DND-41 (cell line): ENCODE measurements around the gene UPF1.

Source experiments
- ATAC-seq: fragments of 200-7000 bp; cut with Tn5 transposase; 3 replicates; pipeline ENCODE4 v1.9.1; 2021; ENCODE audit warnings: low read depth; ENCODE audit not compliant: insufficient read depth
- DNase-seq: peaks from one replicate; pipeline ENCODE4 v3.0.0-alpha.2; 2020
- H2AFZ ChIP-seq: 2 replicates; pipeline ENCODE4 v1.6.0; 2012; ENCODE audit warnings: low read depth, low read length
- H3K27ac ChIP-seq: 2 replicates; pipeline ENCODE4 v1.5.1; 2012; ENCODE audit warnings: low read length, inconsistent platforms
- H3K27me3 ChIP-seq: fragments of 200-600 bp; sonication (generic); 2 replicates; pipeline ENCODE4 v1.6.0; 2012; ENCODE audit warnings: low read length, mild to moderate bottlenecking, inconsistent platforms; ENCODE audit not compliant: insufficient read depth, poor library complexity
- H3K36me3 ChIP-seq: 2 replicates; pipeline ENCODE4 v1.5.1; 2012; ENCODE audit warnings: low read length, inconsistent platforms; ENCODE audit not compliant: insufficient read depth
- H3K4me1 ChIP-seq: 2 replicates; pipeline ENCODE4 v1.5.1; 2012; ENCODE audit warnings: mild to moderate bottlenecking, low read length; ENCODE audit not compliant: insufficient read depth
- H3K4me2 ChIP-seq: 2 replicates; pipeline ENCODE4 v1.6.0; 2012; ENCODE audit warnings: mild to moderate bottlenecking, moderate library complexity, low read length, inconsistent platforms; ENCODE audit not compliant: insufficient read depth
- H3K4me3 ChIP-seq, 2 experiments: fragments of 200-600 bp in 1 of 2; shearing (Covaris generic) in 1 of 2; 2 replicates each; pipeline ENCODE4 v1.5.1; 2012 to 2016; ENCODE audit warnings: inconsistent platforms in 2 of 2, low read length in 2 of 2, mild to moderate bottlenecking in 2 of 2, low read depth in 1 of 2, moderate library complexity in 1 of 2
- H3K79me2 ChIP-seq: 2 replicates; pipeline ENCODE4 v1.6.0; 2012; ENCODE audit warnings: low read length, inconsistent platforms; ENCODE audit not compliant: insufficient read depth
- H3K9ac ChIP-seq: 2 replicates; pipeline ENCODE4 v1.6.0; 2012; ENCODE audit warnings: low read depth, mild to moderate bottlenecking, inconsistent platforms, low read length, moderate library complexity
- H3K9me3 ChIP-seq: 2 replicates; pipeline ENCODE4 v1.5.1; 2012; ENCODE audit warnings: low read length, moderate library complexity, mild to moderate bottlenecking, inconsistent platforms; ENCODE audit not compliant: insufficient read depth, severe bottlenecking
- H4K20me1 ChIP-seq: 2 replicates; pipeline ENCODE4 v1.6.0; 2012; ENCODE audit warnings: low read length; ENCODE audit not compliant: insufficient read depth
- EZH2 ChIP-seq: IDR thresholded peaks from 3 replicates; pipeline ENCODE4 v1.6.1; 2012; ENCODE audit warnings: borderline replicate concordance, low read depth, mild to moderate bottlenecking, moderate library complexity, low read length, inconsistent platforms; ENCODE audit not compliant: severe bottlenecking
- TF ChIP-seq, protein P1 (sequence below): IDR thresholded peaks from 2 replicates; pipeline ENCODE4 v1.5.1; 2012; ENCODE audit warnings: borderline replicate concordance, low read length, moderate library complexity, mild to moderate bottlenecking; ENCODE audit not compliant: poor library complexity, severe bottlenecking; ENCODE audit errors: extremely low read depth

UPF1 gene

DNA sequence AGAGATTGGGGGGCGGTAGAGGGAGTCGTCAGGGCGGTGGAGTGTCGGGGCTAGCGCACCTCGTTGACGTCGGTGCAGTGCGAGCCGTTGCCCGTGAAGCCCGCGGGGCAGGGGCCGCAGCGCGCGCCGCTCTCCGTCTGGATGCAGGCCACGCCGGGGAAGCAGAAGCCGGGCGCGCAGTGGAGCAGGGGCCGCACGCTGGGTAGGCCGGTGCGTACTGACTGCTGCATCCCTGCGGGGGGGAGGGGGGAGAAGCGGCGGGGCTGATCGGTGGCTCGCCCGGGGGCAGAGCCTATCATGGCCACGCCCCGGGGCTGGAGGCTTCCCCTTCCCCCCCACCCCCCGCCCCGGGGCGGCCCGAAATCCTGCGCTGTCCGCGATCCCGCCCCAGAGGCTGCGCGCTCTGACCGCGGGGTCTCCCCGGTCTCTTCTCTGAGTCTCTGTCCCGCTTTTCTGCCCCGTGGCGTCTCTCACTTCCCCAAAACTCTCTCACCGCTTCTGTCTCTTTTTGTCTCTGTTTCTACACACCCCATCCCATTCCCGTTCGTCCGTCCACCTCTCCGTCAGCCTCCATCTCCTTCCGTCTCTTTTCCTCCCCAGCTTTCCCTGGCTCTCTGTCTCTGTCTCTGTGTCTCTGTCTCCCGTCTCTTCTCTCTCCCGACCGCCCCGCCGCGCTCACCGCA lies 41.7 kb upstream of the UPF1 start:
- no peaks in the 10 kb centered on the region for H3K79me2 ChIP-seq
- ATAC-seq (no peak), DNase-seq (no peak)
- TF ChIP-seq, protein P1, sequence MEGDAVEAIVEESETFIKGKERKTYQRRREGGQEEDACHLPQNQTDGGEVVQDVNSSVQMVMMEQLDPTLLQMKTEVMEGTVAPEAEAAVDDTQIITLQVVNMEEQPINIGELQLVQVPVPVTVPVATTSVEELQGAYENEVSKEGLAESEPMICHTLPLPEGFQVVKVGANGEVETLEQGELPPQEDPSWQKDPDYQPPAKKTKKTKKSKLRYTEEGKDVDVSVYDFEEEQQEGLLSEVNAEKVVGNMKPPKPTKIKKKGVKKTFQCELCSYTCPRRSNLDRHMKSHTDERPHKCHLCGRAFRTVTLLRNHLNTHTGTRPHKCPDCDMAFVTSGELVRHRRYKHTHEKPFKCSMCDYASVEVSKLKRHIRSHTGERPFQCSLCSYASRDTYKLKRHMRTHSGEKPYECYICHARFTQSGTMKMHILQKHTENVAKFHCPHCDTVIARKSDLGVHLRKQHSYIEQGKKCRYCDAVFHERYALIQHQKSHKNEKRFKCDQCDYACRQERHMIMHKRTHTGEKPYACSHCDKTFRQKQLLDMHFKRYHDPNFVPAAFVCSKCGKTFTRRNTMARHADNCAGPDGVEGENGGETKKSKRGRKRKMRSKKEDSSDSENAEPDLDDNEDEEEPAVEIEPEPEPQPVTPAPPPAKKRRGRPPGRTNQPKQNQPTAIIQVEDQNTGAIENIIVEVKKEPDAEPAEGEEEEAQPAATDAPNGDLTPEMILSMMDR = no peak
- TF ChIP-seq EZH2 = no peak
- H3K4me2 ChIP-seq = no peak overlapping the region
- H3K36me3 ChIP-seq = no peaks in the 10 kb centered on the region
- H3K27ac ChIP-seq = no peak overlapping the region
- no peak overlapping the region for H3K9ac ChIP-seq
- no peaks in the 10 kb centered on the region for H3K4me1 ChIP-seq
- 0 out of 2 replicates have a peak, but pooled peaks cover 4% of the 10 kb centered on the region for H4K20me1 ChIP-seq
- H3K4me3 ChIP-seq = no peak overlapping the region
- no peaks in the 10 kb centered on the region for H3K9me3 ChIP-seq
- H3K27me3 ChIP-seq = no peaks in the 10 kb centered on the region
- H2AFZ ChIP-seq = no peak overlapping the region

DNA sequence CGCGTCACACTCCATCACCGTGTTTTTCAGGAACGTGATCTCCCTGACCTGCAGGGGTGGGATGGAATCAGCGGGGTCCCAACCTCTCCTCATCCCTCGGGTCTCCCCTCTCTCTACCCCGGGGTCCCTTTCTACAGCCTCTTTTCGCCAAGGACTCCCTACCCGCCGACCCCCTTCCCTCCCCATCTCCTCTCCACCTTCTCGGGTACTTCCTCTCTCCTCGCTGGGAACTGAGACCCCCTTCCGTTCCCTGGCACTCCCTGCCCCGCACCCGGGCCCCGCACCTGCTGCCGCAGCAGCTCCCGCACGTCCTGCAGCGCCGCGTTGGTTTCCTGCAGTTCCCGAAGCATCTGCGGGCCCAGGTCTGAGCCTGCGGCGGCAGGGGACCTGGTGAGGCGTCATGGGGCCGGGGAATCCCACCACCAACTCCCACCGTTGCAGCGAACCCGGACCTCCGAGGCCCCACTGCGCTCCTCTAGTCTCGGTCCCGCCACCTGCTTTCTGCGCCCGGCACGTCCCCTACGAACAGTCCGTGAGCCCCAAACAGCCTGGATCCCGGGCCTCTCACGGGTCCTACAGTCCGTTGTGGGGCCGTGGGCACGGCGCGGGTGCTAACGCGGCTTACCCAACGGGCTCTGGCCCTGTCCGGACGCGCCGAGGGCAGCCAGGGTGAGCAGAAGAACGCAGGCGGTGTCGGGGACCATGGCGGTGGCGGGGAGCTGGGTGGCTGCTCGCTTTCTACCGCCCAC lies 41.0 kb upstream of the UPF1 start, which contains the start of gene COMP:
Gene COMP (minus strand): TSS at position 740 of the 749 bp plus-strand sequence. CDS start 36 bp downstream, at position 704.
- Histone ChIP-seq H3K36me3 (no peaks in the 10 kb centered on the region), H3K4me1 (no peaks in the 10 kb centered on the region), H3K4me2 (no peak within 1 kb of the TSS), H3K27ac (no peak within 1 kb of the TSS), H2AFZ (no peak within 1 kb of the TSS), H3K27me3 (no peaks in the 10 kb centered on the region), H3K9ac (no peak within 1 kb of the TSS), H3K4me3 (no peak within 1 kb of the TSS), H3K9me3 (no peaks in the 10 kb centered on the region), H3K79me2 (no peaks in the 10 kb centered on the region), H4K20me1 (no peaks in the 10 kb centered on the region)
- ATAC-seq (no peak), DNase-seq (no peak)
- TF ChIP-seq, protein P1 = no peak
- no peak for TF ChIP-seq EZH2

DNA sequence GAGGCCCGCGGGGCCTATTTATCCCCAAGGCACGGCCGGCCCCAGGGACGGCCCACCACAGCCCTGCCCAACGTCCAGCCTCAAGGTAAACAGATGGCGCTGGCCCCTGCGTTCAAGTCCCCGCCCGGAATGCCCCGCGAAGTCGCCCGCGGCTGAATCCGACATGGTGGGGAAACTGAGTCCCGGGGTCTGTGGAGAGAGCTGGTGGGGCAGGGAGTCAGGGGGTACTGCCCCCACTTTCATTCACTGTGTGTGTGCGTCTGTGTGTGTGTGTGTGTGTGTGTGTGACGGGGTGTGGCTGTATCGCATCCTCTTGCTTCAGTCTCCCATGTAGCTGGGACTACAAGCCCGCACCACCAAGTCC lies 40.5 kb upstream of the UPF1 start:
- TF ChIP-seq, protein P1 = no peak
- no peak for TF ChIP-seq EZH2
- ATAC-seq = no peak
- no peaks in the 10 kb centered on the region for H3K4me1 ChIP-seq
- H2AFZ ChIP-seq = no peak overlapping the region
- H3K4me3 ChIP-seq = no peak overlapping the region
- no peaks in the 10 kb centered on the region for H3K27me3 ChIP-seq
- H3K9ac ChIP-seq = no peak overlapping the region
- H3K4me2 ChIP-seq = no peak overlapping the region
- H4K20me1 ChIP-seq = no peaks in the 10 kb centered on the region
- no peaks in the 10 kb centered on the region for H3K9me3 ChIP-seq
- no peaks in the 10 kb centered on the region for H3K79me2 ChIP-seq
- no peak overlapping the region for H3K27ac ChIP-seq
- DNase-seq = no peak
- H3K36me3 ChIP-seq = no peaks in the 10 kb centered on the region
